ENCODE data around the gene DUSP18.

GRCh38 chr22:30667107-30667493 is 575 bp downstream of the DUSP18 start:
- TF ChIP-seq POLR2A (IDR thresholded peaks at IDR 0.05; ENCODE audit: low read depth, low read length) (no peak), CTCF (conservative IDR thresholded peaks at IDR 0.05; ENCODE audit: low read depth, low read length) (no peak), BHLHE40 (IDR thresholded peaks at IDR 0.05; ENCODE audit: low read depth, low read length) (no peak), RAD21 (IDR thresholded peaks at IDR 0.05; ENCODE audit: low read length) (no peak), RFX5 (IDR thresholded peaks at IDR 0.05; ENCODE audit: low read depth, low read length) (no peak)
